ENCODE data around the gene FOXO4. TPM values are rescaled to one million over a fixed set of nuclear protein-coding genes. Genes with fewer than 3 reads are reported as not detected.

The FOXO4 gene
- total RNA-seq, 2 experiments from 2014 or later = 9.5 to 10.8 TPM

- CTCF ChIA-PET = no interaction called here
Measured at GRCh38 chrX:71143508-71143907, 47.9 kb downstream of the FOXO4 start.

GRCh38 chrX:71144651-71145050 lies 49.0 kb downstream of the FOXO4 start, which contains the start of gene NLGN3:
Gene NLGN3, plus strand, starts transcription at chrX:71144841. Its CDS starts 2,909 bp downstream, at chrX:71147750.
- Mint-ChIP-seq H3K27me3 (no peaks in the 10 kb centered on the region), H3K36me3 (ENCODE audit: low read depth) (peaks cover 3% of the 10 kb centered on the region), H3K9me3 (ENCODE audit: low read depth) (no peaks in the 10 kb centered on the region), H3K4me1 (peaks cover 15% of the 10 kb centered on the region), H3K4me3 (no peak within 1 kb of the TSS), H3K27ac (no peak within 1 kb of the TSS)
- ChIA-PET POLR2A (interaction anchor here (0.5 kb wide), 1 partner anchor 148 kb away, joined by 3 read pairs; no protein-coding TSS in a partner anchor), CTCF (no interaction called here)
- intact Hi-C loops (cut with DNase I, micrococcal nuclease) = no loop called here
- ATAC-seq = no peak
- DNase-seq = no peak

More at GRCh38 chrX:71143508-71143907, 47.9 kb downstream of the FOXO4 start:
- Mint-ChIP-seq H3K36me3 (ENCODE audit: low read depth) (peaks cover 8% of the 10 kb centered on the region), H3K27ac (no peak overlapping the region), H3K4me1 (peaks cover 17% of the 10 kb centered on the region), H3K27me3 (no peaks in the 10 kb centered on the region), H3K9me3 (ENCODE audit: low read depth) (no peaks in the 10 kb centered on the region), H3K4me3 (no peak overlapping the region)
- no peak for ATAC-seq
- no peak for DNase-seq
- intact Hi-C loops (cut with DNase I, micrococcal nuclease) = no loop called here
- POLR2A ChIA-PET = interaction anchor here (0.7 kb wide), 1 partner anchor 19 kb away, joined by 3 read pairs; no protein-coding TSS in a partner anchor

- intact Hi-C loops (cut with DNase I, micrococcal nuclease) = no loop called here
Measured at GRCh38 chrX:71147496-71148277, 52.0 kb downstream of the FOXO4 start.

GRCh38 chrX:71148278-71148663 lies 52.6 kb downstream of the FOXO4 start:
- Mint-ChIP-seq H3K4me1 (peaks cover 13% of the 10 kb centered on the region), H3K9me3 (ENCODE audit: low read depth) (no peaks in the 10 kb centered on the region), H3K27me3 (no peaks in the 10 kb centered on the region), H3K36me3 (ENCODE audit: low read depth) (peaks cover under 1% of the 10 kb centered on the region), H3K27ac (no peak overlapping the region), H3K4me3 (no peak overlapping the region)
- ChIA-PET CTCF (interaction anchor here (1.1 kb wide), 1 partner anchor 30 kb away, joined by 3 read pairs; no protein-coding TSS in a partner anchor), POLR2A (no interaction called here)
- intact Hi-C loops (cut with DNase I, micrococcal nuclease) = no loop called here
- DNase-seq (no peak), ATAC-seq (no peak)

More at GRCh38 chrX:71147496-71148277, 52.0 kb downstream of the FOXO4 start:
- H3K36me3 Mint-ChIP-seq (ENCODE audit: low read depth) = peaks cover 1% of the 10 kb centered on the region
- ATAC-seq (no peak), DNase-seq (no peak)
- peaks cover 13% of the 10 kb centered on the region for H3K4me1 Mint-ChIP-seq
- no peak overlapping the region for H3K27ac Mint-ChIP-seq
- no peaks in the 10 kb centered on the region for H3K9me3 Mint-ChIP-seq (ENCODE audit: low read depth)
- CTCF ChIA-PET = no interaction called here
- no peaks in the 10 kb centered on the region for H3K27me3 Mint-ChIP-seq
- POLR2A ChIA-PET = no interaction called here
- no peak overlapping the region for H3K4me3 Mint-ChIP-seq

- CTCF ChIA-PET = interaction anchor here (0.6 kb wide), 1 partner anchor 13 kb away, joined by 5 read pairs; no protein-coding TSS in a partner anchor
- no peaks in the 10 kb centered on the region for H3K9me3 Mint-ChIP-seq (ENCODE audit: low read depth)
- ATAC-seq (no peak), DNase-seq (no peak)
- peaks cover 2% of the 10 kb centered on the region for H3K36me3 Mint-ChIP-seq (ENCODE audit: low read depth)
- intact Hi-C loops (cut with DNase I, micrococcal nuclease) = no loop called here
- H3K4me3 Mint-ChIP-seq = no peak overlapping the region
- POLR2A ChIA-PET = no interaction called here
- no peaks in the 10 kb centered on the region for H3K27me3 Mint-ChIP-seq
- H3K27ac Mint-ChIP-seq = no peak overlapping the region
- H3K4me1 Mint-ChIP-seq = peaks cover 3% of the 10 kb centered on the region
Measured at GRCh38 chrX:71151366-71151765, 55.7 kb downstream of the FOXO4 start.

Other genes starting within 250 kb of the FOXO4 start
- not detected for gene TEX11, start 187.1 kb upstream of the FOXO4 start, total RNA-seq
- under 1 TPM; 0.11 to 0.16 TPM for gene SLC7A3, start 164.8 kb upstream of the FOXO4 start, total RNA-seq
- 10 to 100 TPM; 43.2 to 44.6 TPM for gene SNX12, start 27.5 kb upstream of the FOXO4 start, total RNA-seq
- gene CXorf65, start 10.9 kb downstream of the FOXO4 start, total RNA-seq = 10 to 100 TPM; 15.7 to 31.2 TPM
- gene IL2RG, start 15.7 kb downstream of the FOXO4 start, total RNA-seq = 100 to 1,000 TPM; 278 to 342 TPM
- 10 to 100 TPM; 46.2 to 56.4 TPM for gene MED12, start 22.7 kb downstream of the FOXO4 start, total RNA-seq
- under 1 TPM; 0.77 to 0.78 TPM for gene NLGN3, start 49.0 kb downstream of the FOXO4 start, total RNA-seq
- gene GJB1, start 127.4 kb downstream of the FOXO4 start, total RNA-seq = not detected
- gene ZMYM3, start 158.3 kb downstream of the FOXO4 start, total RNA-seq = 10 to 100 TPM; 22.6 to 22.8 TPM
- 1,000 to 10,000 TPM in 1 of 2 experiments, 100 to 1,000 TPM in 1; 508 to 1,161 TPM for gene NONO, start 187.8 kb downstream of the FOXO4 start, total RNA-seq
- 1 to 10 TPM; 6.2 to 6.5 TPM for gene ITGB1BP2, start 205.9 kb downstream of the FOXO4 start, total RNA-seq

All from activated CD4-positive, alpha-beta T cell treated with anti-CD3 and anti-CD28 coated beads for 36 hours (primary cell).